Stimulated activated effector memory CD8-positive, alpha-beta T cell treated with anti-CD3 and anti-CD28 coated beads, Interleukin-12 subunit alpha, Interleukin-12 subunit beta, amount 100 ng/mL, for 72 hours (primary cell): ENCODE measurements around the gene LGALS9.
A peak's percentile ranks its signal among the peaks of the same experiment; 100 is the strongest.

Source experiments
- ATAC-seq: fragments of 150-1000 bp; cut with Tn5 transposase; 2 replicates; pipeline ENCODE4 v1.10.0; 2021
- DNase-seq, 2 donors: peaks; one replicate each; pipeline ENCODE4 v3.0.0; 2021 to 2022; ENCODE audit warnings: low spot score in 2 of 2
- H3K27ac Mint-ChIP-seq: one replicate; pipeline ENCODE4 v1.8.0; 2022; ENCODE audit warnings: mild to moderate bottlenecking, mixed read lengths
- H3K36me3 Mint-ChIP-seq: one replicate; pipeline ENCODE4 v1.8.0; 2022; ENCODE audit warnings: mild to moderate bottlenecking, mixed read lengths
- H3K4me1 Mint-ChIP-seq: one replicate; pipeline ENCODE4 v1.8.0; 2022; ENCODE audit warnings: mixed read lengths
- H3K4me3 Mint-ChIP-seq: one replicate; pipeline ENCODE4 v1.8.0; 2022; ENCODE audit warnings: mild to moderate bottlenecking, mixed read lengths
- H3K9me3 Mint-ChIP-seq: one replicate; pipeline ENCODE4 v1.8.0; 2022; ENCODE audit warnings: mixed read lengths

LGALS9 gene

DNA sequence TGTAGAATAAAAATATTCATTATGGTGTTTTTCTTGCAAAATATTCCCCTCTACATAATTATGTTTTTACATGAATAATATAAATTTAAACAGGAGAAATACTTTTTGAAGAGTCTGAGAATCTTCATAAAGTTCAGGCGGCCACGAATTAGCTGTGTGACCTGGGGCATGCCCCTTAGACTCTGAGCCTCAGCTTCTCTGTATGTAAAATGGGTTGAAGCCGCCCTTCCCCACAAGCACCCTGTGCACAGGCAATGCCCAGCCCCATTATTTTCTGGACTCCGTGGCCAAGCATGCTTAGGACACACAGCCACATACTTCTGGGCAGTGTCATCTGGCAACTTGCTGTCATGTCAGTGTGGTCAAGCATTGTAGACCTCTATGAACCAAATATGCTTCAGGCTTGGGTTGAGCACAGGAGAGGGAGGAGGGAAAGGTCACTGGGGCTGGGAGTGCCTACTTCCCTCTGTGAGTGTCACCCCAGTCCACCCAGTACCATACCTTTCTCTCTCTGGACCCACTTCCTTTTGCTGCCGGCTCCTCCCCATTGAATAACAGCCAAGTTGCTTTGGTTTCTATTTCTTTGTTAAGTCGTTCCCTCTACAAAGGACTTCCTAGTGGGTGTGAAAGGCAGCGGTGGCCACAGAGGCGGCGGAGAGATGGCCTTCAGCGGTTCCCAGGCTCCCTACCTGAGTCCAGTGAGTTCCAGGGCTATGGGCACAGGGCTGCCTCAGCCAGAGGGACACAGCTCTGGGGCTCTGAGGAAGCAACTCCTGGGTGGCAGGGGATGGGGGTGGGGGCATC, at the start of gene LGALS9:
TSS of gene LGALS9 (plus strand) at position 582 of the 804 bp plus-strand sequence. CDS start at position 660, 78 bp downstream.
- ATAC-seq (peak; percentile 60), DNase-seq (peak in 1 of 2 donors; percentile 58)
- Mint-ChIP-seq H3K4me3 (peak within 1 kb of the TSS; percentile 69), H3K27ac (peak within 1 kb of the TSS; percentile 94), H3K36me3 (no peaks in the 10 kb centered on the region), H3K9me3 (no peaks in the 10 kb centered on the region), H3K4me1 (peaks cover 29% of the 10 kb centered on the region)

DNA sequence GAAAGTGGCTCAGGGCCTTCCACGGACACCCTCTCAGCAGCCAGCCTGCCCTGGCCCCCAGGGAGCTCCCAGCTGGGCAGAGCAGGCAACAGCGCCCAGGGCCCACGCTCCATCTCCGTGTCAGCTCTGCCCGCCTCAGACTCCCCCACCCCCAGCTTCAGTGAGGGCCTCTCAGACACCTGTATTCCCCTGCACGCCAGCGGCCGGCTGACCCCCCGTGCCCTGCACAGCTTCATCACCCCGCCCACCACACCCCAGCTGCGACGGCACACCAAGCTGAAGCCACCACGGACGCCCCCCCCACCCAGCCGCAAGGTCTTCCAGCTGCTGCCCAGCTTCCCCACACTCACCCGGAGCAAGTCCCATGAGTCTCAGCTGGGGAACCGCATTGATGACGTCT, 48.3 kb upstream of the LGALS9 start:
- DNase-seq (no peak), ATAC-seq (no peak)
- H3K4me1 Mint-ChIP-seq = peaks cover 38% of the 10 kb centered on the region
- H3K27ac Mint-ChIP-seq = no peak overlapping the region
- no peaks in the 10 kb centered on the region for H3K9me3 Mint-ChIP-seq
- peaks cover 27% of the 10 kb centered on the region for H3K36me3 Mint-ChIP-seq
- no peak overlapping the region for H3K4me3 Mint-ChIP-seq

DNA sequence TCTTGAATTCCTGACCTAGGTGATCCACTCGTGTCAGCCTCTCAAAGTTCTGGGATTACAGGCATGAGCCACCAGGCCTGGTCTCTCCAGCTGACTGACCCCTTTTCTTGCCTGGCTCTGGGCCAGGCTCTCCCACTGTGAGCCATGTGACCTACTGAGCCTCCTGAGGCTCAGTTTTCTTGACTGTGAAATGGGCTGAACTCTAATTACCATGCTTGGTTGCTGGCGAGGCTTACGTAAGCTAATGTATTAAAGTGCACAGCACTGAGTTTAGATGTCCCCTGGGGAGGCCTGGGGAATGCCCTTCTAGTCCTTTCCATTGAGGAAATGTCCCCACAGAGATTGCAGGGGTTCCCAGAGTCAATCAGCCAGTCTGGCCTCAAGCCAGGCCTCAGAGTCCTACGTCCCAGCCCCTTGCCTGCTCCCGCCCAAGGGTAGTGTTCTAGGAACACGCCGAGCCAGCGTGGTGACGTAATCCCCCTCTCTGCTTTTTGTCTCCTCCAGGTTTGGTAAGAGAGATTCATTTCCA, 45.8 kb upstream of the LGALS9 start:
- ATAC-seq (no peak), DNase-seq (no peak)
- Mint-ChIP-seq H3K4me3 (no peak overlapping the region), H3K4me1 (peaks cover 13% of the 10 kb centered on the region), H3K27ac (no peak overlapping the region), H3K36me3 (peaks cover 21% of the 10 kb centered on the region), H3K9me3 (no peaks in the 10 kb centered on the region)

DNA sequence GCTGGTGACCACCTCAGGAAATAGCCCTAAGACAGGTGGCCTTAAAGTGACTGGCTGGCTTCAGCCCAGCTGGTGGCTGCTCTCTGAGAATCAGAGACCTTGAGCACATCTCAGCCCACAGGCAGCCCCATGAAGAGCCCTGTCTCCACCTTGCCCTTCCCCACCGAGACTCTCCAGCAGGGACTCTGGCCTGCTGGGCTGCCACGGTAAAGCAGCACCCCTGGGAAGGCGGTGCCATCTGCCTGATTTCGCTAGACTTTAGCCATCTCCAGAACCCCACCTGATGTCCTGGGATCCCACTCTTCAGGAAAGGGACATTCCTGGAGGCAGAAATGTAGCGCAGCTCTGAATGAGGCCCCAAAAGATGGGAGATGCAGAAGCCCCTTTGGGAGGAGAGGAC, 45.2 kb upstream of the LGALS9 start:
- no peak for ATAC-seq
- no peak for DNase-seq
- peaks cover 19% of the 10 kb centered on the region for H3K36me3 Mint-ChIP-seq

DNA sequence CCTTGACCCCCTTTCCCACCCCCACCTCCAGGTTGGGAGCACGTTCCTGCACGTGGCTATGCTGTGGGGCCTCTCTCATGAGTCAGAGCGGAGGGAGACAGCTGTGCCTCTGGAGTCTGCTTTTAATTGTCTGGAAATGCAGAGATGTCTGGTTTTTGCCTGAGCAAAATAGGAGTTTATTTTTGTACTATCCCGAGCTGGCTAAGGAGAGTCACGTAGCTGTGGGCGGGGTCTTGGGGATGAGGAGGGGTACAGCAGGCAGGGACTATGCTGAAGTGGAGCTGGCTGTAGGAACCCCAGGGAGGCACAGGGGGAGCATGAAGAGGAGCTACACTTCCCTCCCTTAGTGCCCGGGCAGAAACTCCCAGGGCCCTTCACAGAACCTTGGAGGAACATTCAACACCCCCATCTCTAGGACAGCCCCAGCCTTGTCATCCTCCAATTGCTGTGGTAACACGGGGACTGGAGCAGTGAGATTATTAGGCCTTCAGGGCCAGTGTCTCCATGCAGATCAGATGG, 44.7 kb upstream of the LGALS9 start:
- peaks cover 19% of the 10 kb centered on the region for H3K36me3 Mint-ChIP-seq
- H3K9me3 Mint-ChIP-seq = no peaks in the 10 kb centered on the region
- H3K27ac Mint-ChIP-seq = no peak overlapping the region
- ATAC-seq (no peak), DNase-seq (no peak)
- no peak overlapping the region for H3K4me3 Mint-ChIP-seq
- H3K4me1 Mint-ChIP-seq = peaks cover 8% of the 10 kb centered on the region

More for the DNA sequence above, 45.2 kb upstream of the LGALS9 start:
- Mint-ChIP-seq H3K4me3 (no peak overlapping the region), H3K27ac (no peak overlapping the region), H3K4me1 (peaks cover 11% of the 10 kb centered on the region), H3K9me3 (no peaks in the 10 kb centered on the region)

DNA sequence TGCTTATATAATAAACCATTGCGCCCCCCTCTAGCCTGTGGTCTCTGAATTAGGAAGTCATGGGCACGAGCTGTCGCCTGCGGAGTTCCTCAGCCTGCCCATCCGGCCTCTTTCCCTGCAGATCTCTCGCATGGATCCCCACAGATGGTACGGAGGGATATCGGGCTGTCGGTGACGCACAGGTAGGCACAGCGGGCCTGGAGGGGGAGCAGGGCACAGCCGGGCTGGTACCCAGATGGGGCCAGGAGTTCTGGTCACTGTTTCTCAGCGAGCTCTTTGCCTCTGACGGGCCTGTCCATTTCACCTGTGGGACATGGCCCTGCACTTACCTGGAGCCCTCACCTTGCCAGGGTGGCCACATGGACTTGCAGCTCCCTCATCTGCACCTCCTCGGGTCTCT, 42.6 kb upstream of the LGALS9 start:
- ATAC-seq (no peak), DNase-seq (no peak)
- peak overlapping the region; percentile 58 for H3K27ac Mint-ChIP-seq

DNA sequence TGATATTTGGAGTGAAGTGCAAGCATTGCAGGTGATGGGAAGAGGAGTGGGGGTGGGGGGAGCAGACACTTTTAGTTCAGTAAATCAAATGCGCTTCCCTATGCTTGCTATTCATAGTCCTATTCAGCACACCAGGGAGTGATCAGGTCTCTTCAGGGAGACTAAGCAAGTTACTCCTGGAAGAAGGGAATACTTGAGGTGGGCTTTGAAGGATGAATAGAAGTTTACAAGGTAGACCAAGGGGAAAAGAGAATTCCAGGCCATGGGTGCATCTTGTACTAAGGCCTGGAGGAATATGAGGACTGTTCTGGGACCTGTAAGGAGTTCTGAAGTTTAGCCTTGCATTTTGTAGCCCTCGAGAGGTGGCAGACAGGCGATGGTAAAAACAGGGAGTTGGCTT, 40.1 kb upstream of the LGALS9 start:
- Mint-ChIP-seq H3K4me1 (peaks cover 16% of the 10 kb centered on the region), H3K9me3 (no peaks in the 10 kb centered on the region)

More for the DNA sequence above, 42.6 kb upstream of the LGALS9 start:
- no peak overlapping the region for H3K4me3 Mint-ChIP-seq
- no peaks in the 10 kb centered on the region for H3K4me1 Mint-ChIP-seq
- H3K9me3 Mint-ChIP-seq = no peaks in the 10 kb centered on the region
- peaks cover 27% of the 10 kb centered on the region for H3K36me3 Mint-ChIP-seq

DNA sequence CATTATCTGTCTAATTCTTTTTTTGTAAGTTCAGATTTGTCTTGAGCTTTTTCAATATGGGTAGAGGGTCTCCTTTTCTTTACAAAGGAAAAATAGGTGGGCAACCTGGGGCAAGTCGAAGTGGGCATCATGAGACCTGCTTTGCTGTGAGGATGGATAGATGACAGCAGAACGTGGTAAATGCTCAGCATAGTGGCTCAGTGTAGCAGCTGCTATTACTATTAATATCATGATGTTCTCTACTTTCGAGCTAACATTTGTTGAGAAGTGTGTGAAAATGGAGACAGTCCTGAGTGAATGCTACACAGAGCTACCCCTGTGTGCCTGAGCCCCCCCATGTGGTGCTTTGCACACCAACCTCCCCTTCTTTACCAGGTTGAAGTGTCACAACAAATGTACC, 39.0 kb upstream of the LGALS9 start:
- Mint-ChIP-seq H3K27ac (peak overlapping the region; percentile 72), H3K4me1 (peaks cover 17% of the 10 kb centered on the region), H3K9me3 (no peaks in the 10 kb centered on the region), H3K4me3 (no peak overlapping the region), H3K36me3 (peaks cover 38% of the 10 kb centered on the region)
- no peak for ATAC-seq
- no peak for DNase-seq

More for the DNA sequence above, 40.1 kb upstream of the LGALS9 start:
- Mint-ChIP-seq H3K36me3 (peaks cover 30% of the 10 kb centered on the region), H3K27ac (peak overlapping the region; percentile 65), H3K4me3 (no peak overlapping the region)
- no peak for ATAC-seq
- DNase-seq = no peak

DNA sequence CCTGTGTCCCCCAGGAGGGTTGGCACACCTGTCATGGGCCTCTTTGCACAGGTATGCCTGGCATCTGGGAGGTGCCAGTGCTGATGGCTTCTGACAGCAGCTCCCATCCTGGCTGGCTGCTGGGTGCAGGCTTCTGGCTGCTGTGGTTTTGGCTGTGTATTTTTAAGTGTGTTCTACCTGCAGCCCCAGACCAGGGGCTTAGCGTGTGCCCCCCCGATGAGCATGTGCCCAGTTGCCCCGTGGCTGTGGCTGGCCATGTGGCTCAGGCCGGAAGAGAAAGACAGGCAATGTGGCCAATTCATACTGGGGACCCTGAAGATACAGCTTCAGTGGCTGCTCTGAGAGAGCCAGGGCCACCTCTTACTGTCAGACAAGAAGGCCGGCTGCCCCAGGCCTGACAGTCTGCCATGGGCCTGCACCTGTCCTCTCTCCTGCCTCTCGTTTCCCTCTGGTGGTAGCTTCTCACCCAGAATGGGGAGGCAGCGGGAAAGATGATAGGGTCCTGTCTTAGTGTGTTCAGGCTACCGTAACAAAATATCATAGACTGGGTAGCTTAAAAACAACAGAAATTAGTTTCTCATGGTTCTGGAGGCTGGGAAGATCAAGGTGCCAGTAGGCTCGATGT, 37.6 kb upstream of the LGALS9 start:
- Mint-ChIP-seq H3K4me3 (no peak overlapping the region), H3K27ac (peak overlapping the region; percentile 40), H3K9me3 (no peaks in the 10 kb centered on the region), H3K36me3 (peaks cover 41% of the 10 kb centered on the region), H3K4me1 (peaks cover 17% of the 10 kb centered on the region)
- no peak for DNase-seq
- ATAC-seq = no peak

DNA sequence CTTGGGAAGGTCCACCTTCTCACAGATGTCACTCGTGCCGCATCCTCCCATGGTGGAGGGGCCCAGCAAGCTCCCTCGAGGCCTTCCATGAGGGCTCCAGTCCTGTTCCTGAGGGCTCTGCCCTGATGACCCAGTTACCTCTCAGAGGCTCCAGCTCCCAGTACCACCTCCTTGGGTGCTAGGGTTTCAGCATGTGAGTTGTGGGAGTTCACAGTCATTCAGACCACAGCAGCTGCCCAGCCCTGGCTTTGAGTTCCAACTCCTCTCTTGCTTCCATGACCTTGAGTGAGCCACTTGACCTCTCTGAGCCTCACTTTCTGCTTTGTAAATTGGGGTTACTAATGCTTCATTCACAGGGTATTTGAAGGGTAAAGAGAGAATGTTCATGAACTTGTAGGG, 37.1 kb upstream of the LGALS9 start:
- H3K4me1 Mint-ChIP-seq = peaks cover 17% of the 10 kb centered on the region
- H3K9me3 Mint-ChIP-seq = no peaks in the 10 kb centered on the region
- peaks cover 41% of the 10 kb centered on the region for H3K36me3 Mint-ChIP-seq
- no peak overlapping the region for H3K4me3 Mint-ChIP-seq
- DNase-seq = no peak
- peak overlapping the region; percentile 66 for H3K27ac Mint-ChIP-seq
- no peak for ATAC-seq

DNA sequence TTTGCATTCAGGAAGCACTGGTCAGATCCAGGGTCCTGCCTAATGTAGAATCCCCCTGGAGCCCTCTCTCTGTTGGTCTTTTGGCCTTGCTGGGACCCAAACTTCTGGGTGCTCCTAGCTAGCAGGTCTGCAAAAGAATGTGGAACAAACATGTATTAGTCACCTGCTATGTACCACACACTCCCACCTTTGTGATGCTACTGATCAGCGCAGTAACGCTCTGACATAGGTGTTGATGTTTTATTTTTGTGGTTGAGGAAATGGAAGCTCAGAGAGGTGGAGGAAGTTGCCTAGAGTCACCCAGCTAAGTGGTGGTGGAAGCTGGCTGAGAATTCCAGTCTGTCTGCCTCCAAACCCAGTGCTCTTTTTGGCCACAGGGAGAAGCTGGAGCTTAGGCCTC, 35.8 kb upstream of the LGALS9 start:
- no peaks in the 10 kb centered on the region for H3K9me3 Mint-ChIP-seq
- DNase-seq (no peak), ATAC-seq (peak; percentile 77)
- peak overlapping the region; percentile 66 for H3K27ac Mint-ChIP-seq
- H3K36me3 Mint-ChIP-seq = peaks cover 48% of the 10 kb centered on the region
- no peak overlapping the region for H3K4me3 Mint-ChIP-seq
- H3K4me1 Mint-ChIP-seq = peaks cover 22% of the 10 kb centered on the region

DNA sequence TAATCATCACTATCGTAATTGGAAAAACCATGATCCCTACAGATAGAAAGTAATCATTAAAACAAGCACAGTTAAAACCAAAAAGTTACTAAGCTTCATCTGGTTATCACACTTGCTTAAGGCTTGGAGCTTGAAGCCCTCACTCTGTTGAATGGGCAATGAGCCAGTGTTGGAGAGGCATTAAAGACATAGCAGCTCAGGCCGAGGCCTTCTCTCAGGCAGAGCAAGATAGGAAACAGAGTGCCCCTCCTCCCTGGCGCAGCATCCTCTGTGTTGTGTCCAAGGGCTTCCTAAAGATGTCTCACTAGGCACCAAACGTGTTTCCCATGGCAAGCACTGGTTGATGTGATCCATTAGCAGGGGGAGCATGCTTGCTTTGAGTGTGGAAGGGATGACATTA, 34.9 kb upstream of the LGALS9 start:
- H3K4me1 Mint-ChIP-seq = peaks cover 22% of the 10 kb centered on the region
- ATAC-seq (no peak), DNase-seq (no peak)
- H3K36me3 Mint-ChIP-seq = peaks cover 57% of the 10 kb centered on the region
- peak overlapping the region; percentile 66 for H3K27ac Mint-ChIP-seq
- H3K4me3 Mint-ChIP-seq = no peak overlapping the region
- H3K9me3 Mint-ChIP-seq = no peaks in the 10 kb centered on the region

DNA sequence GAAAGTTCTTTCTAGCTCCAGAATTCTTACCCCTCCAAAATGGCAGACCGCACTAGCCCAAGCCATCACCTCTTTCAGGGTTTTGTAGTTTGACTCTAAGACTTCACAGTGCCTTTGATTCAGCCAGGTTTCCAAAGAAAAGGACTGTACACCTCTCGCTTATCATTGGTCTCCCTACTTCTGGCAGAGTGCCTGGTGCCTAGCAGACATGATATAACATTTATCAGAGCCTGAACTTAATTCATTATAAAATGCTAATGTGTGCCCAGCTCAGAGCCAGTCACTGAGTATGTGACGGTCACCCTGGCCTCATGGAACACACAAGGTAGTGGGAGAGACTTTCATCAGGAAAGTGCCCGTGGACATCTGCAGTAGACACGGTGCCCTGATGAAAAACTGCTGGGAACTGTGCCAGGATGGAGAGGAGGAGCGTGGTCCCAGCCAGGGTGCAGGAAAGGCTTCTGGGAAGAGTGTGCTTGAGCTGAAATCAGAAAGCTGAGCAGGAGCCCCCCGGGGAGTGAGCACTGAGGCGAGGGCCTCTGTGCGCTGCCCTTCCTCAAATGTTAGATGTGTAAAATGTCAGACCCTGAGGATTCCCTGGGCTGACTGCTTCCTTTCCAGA, 34.3 kb upstream of the LGALS9 start:
- peak overlapping the region; percentile 55 for H3K27ac Mint-ChIP-seq
- DNase-seq (no peak), ATAC-seq (no peak)
- no peak overlapping the region for H3K4me3 Mint-ChIP-seq
- H3K4me1 Mint-ChIP-seq = peaks cover 22% of the 10 kb centered on the region
- H3K9me3 Mint-ChIP-seq = no peaks in the 10 kb centered on the region
- H3K36me3 Mint-ChIP-seq = peaks cover 63% of the 10 kb centered on the region

DNA sequence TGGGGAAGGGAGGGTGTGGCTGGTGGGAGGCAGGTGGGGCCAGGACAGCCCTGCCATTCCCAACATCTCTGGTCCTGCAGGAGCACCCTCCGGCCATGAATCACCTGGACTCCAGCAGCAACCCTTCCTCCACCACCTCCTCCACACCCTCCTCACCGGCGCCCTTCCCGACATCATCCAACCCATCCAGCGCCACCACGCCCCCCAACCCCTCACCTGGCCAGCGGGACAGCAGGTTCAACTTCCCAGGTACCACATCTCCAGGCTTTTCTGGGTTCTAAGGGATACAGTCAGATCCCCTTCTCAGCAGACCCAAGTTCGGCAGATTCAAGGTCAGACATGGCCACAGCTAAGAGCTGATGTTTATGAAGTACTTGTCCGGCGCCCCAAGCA, 33.8 kb upstream of the LGALS9 start:
- Mint-ChIP-seq H3K9me3 (no peaks in the 10 kb centered on the region), H3K27ac (peak overlapping the region; percentile 55), H3K36me3 (peaks cover 64% of the 10 kb centered on the region), H3K4me1 (peaks cover 22% of the 10 kb centered on the region), H3K4me3 (no peak overlapping the region)
- ATAC-seq (no peak), DNase-seq (no peak)

DNA sequence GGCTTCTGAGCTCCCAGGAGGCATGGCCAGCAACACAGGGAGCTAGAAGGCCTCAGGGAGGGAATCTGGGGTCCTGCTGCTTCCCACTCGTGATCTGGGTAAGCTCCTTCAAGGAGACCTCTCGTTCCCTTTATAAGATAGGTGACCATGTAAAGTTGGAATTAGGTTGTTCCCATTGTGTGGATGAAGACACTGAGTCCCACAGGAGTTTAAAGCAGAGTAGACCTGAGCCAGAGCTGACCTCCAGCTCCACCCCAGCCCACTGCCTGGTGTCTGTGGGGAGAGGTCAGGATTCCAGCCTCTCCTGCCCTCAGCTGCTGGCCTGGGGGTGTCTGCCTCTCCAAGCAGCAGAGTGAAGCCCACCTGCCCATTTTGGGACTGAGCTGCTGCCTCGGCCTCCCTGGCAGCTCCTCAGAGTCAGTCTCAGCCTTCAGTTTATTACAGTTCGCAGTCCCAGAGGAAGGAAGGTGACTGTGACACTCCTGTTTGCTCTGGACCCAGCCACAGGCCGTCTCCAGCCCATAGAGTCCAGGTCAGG, 33.1 kb upstream of the LGALS9 start:
- H3K27ac Mint-ChIP-seq = peak overlapping the region; percentile 55

More for the DNA sequence above, 33.1 kb upstream of the LGALS9 start:
- no peak overlapping the region for H3K4me3 Mint-ChIP-seq
- H3K9me3 Mint-ChIP-seq = no peaks in the 10 kb centered on the region
- DNase-seq = no peak
- H3K4me1 Mint-ChIP-seq = peaks cover 26% of the 10 kb centered on the region
- ATAC-seq = no peak
- peaks cover 57% of the 10 kb centered on the region for H3K36me3 Mint-ChIP-seq
